A549 (cell line): ENCODE results near the gene FAM241B.

ENCODE experiments used
- EHF ChIP-seq: fragments of 250-450 bp; sonication (Bioruptor Pico); IDR thresholded peaks from 2 replicates; pipeline ENCODE4 v1.5.0; 2020; ENCODE audit warnings: mild to moderate bottlenecking
- FOSB ChIP-seq: fragments of 250-450 bp; sonication (Bioruptor Pico); IDR thresholded peaks from 2 replicates; pipeline ENCODE4 v1.5.0; 2020; ENCODE audit warnings: mild to moderate bottlenecking, moderate library complexity
- HDAC2 ChIP-seq: fragments of 200-600 bp; sonication (generic); IDR thresholded peaks from 2 replicates; pipeline ENCODE4 v1.6.1; 2016
- HOXB13 ChIP-seq: fragments of 250-450 bp; sonication (Bioruptor Pico); IDR thresholded peaks from 2 replicates; pipeline ENCODE4 v1.5.0; 2020; ENCODE audit warnings: low read depth, mild to moderate bottlenecking, moderate library complexity
- NFE2L2 ChIP-seq: fragments of 150-350 bp; conservative IDR thresholded peaks from 2 replicates; pipeline ENCODE4 v1.6.1; 2014; ENCODE audit warnings: low read length
- NPAS2 ChIP-seq: fragments of 250-450 bp; sonication (Bioruptor Pico); IDR thresholded peaks from 2 replicates; pipeline ENCODE4 v1.8.0; 2022; ENCODE audit warnings: mild to moderate bottlenecking, moderate library complexity, borderline replicate concordance
- POLR2A ChIP-seq: IDR thresholded peaks from 2 replicates; pipeline ENCODE4 v1.6.1; 2012; ENCODE audit warnings: mild to moderate bottlenecking, low read length
- RAD21 ChIP-seq, 2 experiments: fragments of >200 bp in 1 of 2; sonication (Bioruptor Twin) in 1 of 2; formaldehyde crosslinking in 1 of 2; IDR thresholded peaks in 1 of 2; conservative IDR thresholded peaks in 1 of 2; 2 replicates in 1 of 2; 3 replicates in 1 of 2; pipeline ENCODE4 v1.6.1; 2012 to 2018; ENCODE audit warnings: inconsistent platforms in 1 of 2
- TF ChIP-seq, protein P1 (sequence below): fragments of 200-600 bp; sonication (generic); IDR thresholded peaks from 2 replicates; pipeline ENCODE4 v1.6.1; 2016; ENCODE audit warnings: antibody characterized with exemption, mild to moderate bottlenecking, moderate library complexity
- TF ChIP-seq, protein P2 (sequence below): fragments of >200 bp; sonication (Bioruptor Twin); formaldehyde crosslinking; IDR thresholded peaks from 3 replicates; pipeline ENCODE4 v1.5.1; 2016

DNA sequence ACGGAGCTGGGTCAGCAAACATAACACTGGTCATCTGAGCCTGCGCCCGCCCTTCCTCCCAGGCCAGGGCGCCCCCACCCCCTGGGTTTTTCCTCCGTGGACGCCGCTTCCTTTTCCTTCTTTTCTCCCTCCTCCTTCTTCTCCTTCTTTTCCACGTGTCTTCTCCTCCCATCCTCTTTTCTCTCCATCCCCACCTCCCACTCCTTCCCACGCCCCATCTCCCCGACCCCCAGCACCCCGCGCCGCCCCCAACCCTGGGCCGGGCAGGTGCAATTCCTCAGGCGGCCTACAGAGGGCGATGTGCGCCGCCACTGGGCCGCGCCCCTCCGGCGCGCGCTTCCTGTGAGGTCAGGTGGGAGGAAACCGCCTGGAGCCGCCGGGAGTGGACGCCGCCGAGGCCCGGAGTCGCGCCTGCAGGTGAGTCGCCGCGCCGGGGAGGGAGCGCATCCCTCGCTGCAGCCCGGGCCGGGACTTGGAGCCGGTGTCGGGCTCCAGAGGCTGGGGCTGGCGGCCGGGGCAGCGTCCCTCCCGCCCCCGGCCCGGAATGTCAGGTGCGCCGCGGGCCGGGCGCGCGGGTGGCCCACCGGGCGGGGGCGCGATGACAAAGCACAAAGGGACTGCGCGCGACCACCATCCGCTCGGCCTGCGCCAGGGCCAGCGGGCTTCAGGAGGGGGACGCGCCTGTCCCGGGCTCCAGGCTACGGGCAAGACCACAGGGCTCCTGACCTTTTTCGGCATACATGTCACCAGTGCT is at the start of gene FAM241B:
- TF ChIP-seq NFE2L2 (no peak), POLR2A (peak; percentile 43), RAD21 (conservative IDR thresholded peaks at IDR 0.05 in 1 of 2, IDR thresholded peaks at IDR 0.05 in 1 of 2) (peak in 1 of 2 experiments; percentile 51; a peak in 2 of 5 replicates), FOSB (CRISPR knock-in tag) (no peak), NPAS2 (CRISPR knock-in tag) (no peak), EHF (CRISPR knock-in tag) (no peak), HOXB13 (CRISPR knock-in tag) (no peak), HDAC2 (no peak)
- TF ChIP-seq, protein P1, sequence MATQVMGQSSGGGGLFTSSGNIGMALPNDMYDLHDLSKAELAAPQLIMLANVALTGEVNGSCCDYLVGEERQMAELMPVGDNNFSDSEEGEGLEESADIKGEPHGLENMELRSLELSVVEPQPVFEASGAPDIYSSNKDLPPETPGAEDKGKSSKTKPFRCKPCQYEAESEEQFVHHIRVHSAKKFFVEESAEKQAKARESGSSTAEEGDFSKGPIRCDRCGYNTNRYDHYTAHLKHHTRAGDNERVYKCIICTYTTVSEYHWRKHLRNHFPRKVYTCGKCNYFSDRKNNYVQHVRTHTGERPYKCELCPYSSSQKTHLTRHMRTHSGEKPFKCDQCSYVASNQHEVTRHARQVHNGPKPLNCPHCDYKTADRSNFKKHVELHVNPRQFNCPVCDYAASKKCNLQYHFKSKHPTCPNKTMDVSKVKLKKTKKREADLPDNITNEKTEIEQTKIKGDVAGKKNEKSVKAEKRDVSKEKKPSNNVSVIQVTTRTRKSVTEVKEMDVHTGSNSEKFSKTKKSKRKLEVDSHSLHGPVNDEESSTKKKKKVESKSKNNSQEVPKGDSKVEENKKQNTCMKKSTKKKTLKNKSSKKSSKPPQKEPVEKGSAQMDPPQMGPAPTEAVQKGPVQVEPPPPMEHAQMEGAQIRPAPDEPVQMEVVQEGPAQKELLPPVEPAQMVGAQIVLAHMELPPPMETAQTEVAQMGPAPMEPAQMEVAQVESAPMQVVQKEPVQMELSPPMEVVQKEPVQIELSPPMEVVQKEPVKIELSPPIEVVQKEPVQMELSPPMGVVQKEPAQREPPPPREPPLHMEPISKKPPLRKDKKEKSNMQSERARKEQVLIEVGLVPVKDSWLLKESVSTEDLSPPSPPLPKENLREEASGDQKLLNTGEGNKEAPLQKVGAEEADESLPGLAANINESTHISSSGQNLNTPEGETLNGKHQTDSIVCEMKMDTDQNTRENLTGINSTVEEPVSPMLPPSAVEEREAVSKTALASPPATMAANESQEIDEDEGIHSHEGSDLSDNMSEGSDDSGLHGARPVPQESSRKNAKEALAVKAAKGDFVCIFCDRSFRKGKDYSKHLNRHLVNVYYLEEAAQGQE: no peak
- TF ChIP-seq, protein P2, sequence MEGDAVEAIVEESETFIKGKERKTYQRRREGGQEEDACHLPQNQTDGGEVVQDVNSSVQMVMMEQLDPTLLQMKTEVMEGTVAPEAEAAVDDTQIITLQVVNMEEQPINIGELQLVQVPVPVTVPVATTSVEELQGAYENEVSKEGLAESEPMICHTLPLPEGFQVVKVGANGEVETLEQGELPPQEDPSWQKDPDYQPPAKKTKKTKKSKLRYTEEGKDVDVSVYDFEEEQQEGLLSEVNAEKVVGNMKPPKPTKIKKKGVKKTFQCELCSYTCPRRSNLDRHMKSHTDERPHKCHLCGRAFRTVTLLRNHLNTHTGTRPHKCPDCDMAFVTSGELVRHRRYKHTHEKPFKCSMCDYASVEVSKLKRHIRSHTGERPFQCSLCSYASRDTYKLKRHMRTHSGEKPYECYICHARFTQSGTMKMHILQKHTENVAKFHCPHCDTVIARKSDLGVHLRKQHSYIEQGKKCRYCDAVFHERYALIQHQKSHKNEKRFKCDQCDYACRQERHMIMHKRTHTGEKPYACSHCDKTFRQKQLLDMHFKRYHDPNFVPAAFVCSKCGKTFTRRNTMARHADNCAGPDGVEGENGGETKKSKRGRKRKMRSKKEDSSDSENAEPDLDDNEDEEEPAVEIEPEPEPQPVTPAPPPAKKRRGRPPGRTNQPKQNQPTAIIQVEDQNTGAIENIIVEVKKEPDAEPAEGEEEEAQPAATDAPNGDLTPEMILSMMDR: peak; percentile 89
